Measurements from ENCODE around the gene EXTL1. TPM values are rescaled to one million over a fixed set of nuclear protein-coding genes. Genes with fewer than 3 reads are reported as not detected.
A peak's percentile ranks its signal among the peaks of the same experiment; 100 is the strongest.

The EXTL1 gene
- total RNA-seq, 2 donors from 2014 or later: 0.79 to 1.4 TPM

GRCh38 chr1:26037904-26038303, 16.3 kb downstream of the EXTL1 start:
- Histone ChIP-seq H3K4me3 (no peak overlapping the region), H3K36me3 (no peaks in the 10 kb centered on the region), H3K27me3 (no peaks in the 10 kb centered on the region), H3K4me1 (peaks cover 0 to 17% of the 10 kb centered on the region in 2 donors), H3K27ac (peak overlapping the region; percentile 96), H3K9me3 (no peaks in the 10 kb centered on the region)
- no peak for TF ChIP-seq CTCF (IDR thresholded peaks at IDR 0.05)
- no peak for DNase-seq (ENCODE audit: low spot score)

- Histone ChIP-seq H3K4me1 (peaks cover 0 to 17% of the 10 kb centered on the region in 2 donors), H3K4me3 (no peak overlapping the region), H3K9me3 (no peaks in the 10 kb centered on the region), H3K27ac (peak overlapping the region; percentile 96), H3K27me3 (no peaks in the 10 kb centered on the region), H3K36me3 (no peaks in the 10 kb centered on the region)
- no peak for TF ChIP-seq CTCF (IDR thresholded peaks at IDR 0.05)
- DNase-seq (ENCODE audit: low spot score): no peak
Measured at GRCh38 chr1:26038477-26038876, 16.9 kb downstream of the EXTL1 start.

GRCh38 chr1:26038904-26039303, 17.3 kb downstream of the EXTL1 start:
- Histone ChIP-seq H3K36me3 (no peaks in the 10 kb centered on the region), H3K4me1 (peaks cover 0 to 17% of the 10 kb centered on the region in 2 donors), H3K4me3 (no peak overlapping the region), H3K27ac (peak overlapping the region; percentile 96), H3K27me3 (no peaks in the 10 kb centered on the region), H3K9me3 (no peaks in the 10 kb centered on the region)
- TF ChIP-seq CTCF (IDR thresholded peaks at IDR 0.05): no peak
- DNase-seq (ENCODE audit: low spot score): no peak

GRCh38 chr1:26041401-26041800, 19.8 kb downstream of the EXTL1 start:
- peaks cover 0 to 20% of the 10 kb centered on the region in 2 donors for H3K4me1 ChIP-seq
- no peak for DNase-seq (ENCODE audit: low spot score)
- no peak for TF ChIP-seq CTCF (IDR thresholded peaks at IDR 0.05)

GRCh38 chr1:26041978-26042377, 20.4 kb downstream of the EXTL1 start:
- peaks cover 0 to 20% of the 10 kb centered on the region in 2 donors for H3K4me1 ChIP-seq
- H3K4me3 ChIP-seq: no peak overlapping the region
- no peak for TF ChIP-seq CTCF (IDR thresholded peaks at IDR 0.05)
- peaks cover 0 to 9% of the 10 kb centered on the region in 2 donors for H3K27me3 ChIP-seq
- no peaks in the 10 kb centered on the region for H3K36me3 ChIP-seq
- DNase-seq (ENCODE audit: low spot score): no peak
- H3K27ac ChIP-seq: no peak overlapping the region
- no peaks in the 10 kb centered on the region for H3K9me3 ChIP-seq

More at GRCh38 chr1:26041401-26041800, 19.8 kb downstream of the EXTL1 start:
- Histone ChIP-seq H3K27ac (no peak overlapping the region), H3K4me3 (no peak overlapping the region), H3K36me3 (no peaks in the 10 kb centered on the region), H3K9me3 (no peaks in the 10 kb centered on the region), H3K27me3 (peaks cover 0 to 7% of the 10 kb centered on the region in 2 donors)

- H3K9me3 ChIP-seq: no peaks in the 10 kb centered on the region
- no peak overlapping the region for H3K27ac ChIP-seq
- no peaks in the 10 kb centered on the region for H3K36me3 ChIP-seq
- no peak for DNase-seq (ENCODE audit: low spot score)
- TF ChIP-seq CTCF (IDR thresholded peaks at IDR 0.05): no peak
- H3K27me3 ChIP-seq: peaks cover 0 to 9% of the 10 kb centered on the region in 2 donors
- no peak overlapping the region for H3K4me3 ChIP-seq
- H3K4me1 ChIP-seq: peaks cover 0 to 20% of the 10 kb centered on the region in 2 donors
Measured at GRCh38 chr1:26043765-26044164, 22.2 kb downstream of the EXTL1 start.

Data from right atrium auricular region (tissue), 2 donors.